NCI-H2029 (cell line): ENCODE data around the gene ATP5F1E.
A peak's percentile ranks its signal among the peaks of the same experiment; 100 is the strongest.
"Not testable (repeated sequence)": the region's sequence is repeated elsewhere in the genome, so short reads cannot be mapped to it uniquely, and the experiment has no call there.

Experiments
- DNase-seq: peaks from one replicate; lab custom pipeline; 2025; lab: John Stamatoyannopoulos, UW

The ATP5F1E gene

GRCh38 chr20:59042796-59043631 is 10.9 kb upstream of the ATP5F1E start:
- DNase-seq = peak; percentile 93

GRCh38 chr20:59042151-59042795 is 10.1 kb upstream of the ATP5F1E start, which contains the start of gene PRELID3B:
TSS of gene PRELID3B (minus strand) at chr20:59042786. CDS start at chr20:59042730, 56 bp downstream.
- DNase-seq = no peak

DNA sequence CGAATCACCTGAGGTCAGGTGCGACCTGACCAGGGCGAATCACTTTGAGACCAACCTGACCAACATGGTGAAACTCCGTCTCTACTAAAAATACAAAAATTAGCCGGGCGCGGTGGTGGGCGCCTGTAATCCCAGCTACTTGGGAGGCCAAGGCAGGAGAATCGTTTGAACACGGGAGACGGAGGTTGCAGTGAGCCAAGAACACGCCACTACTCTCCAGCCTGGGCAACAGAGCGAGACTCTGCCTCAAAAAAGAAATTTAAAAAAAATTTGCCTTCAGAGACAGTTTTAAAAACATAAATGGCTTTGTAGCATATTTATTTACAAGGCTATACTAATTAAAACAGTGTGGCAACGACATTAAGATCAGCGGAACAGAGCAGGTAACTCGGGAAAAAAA is 9.4 kb upstream of the ATP5F1E start:
- not testable (repeated sequence) for DNase-seq

GRCh38 chr20:59040667-59041066 is 8.5 kb upstream of the ATP5F1E start:
- DNase-seq = no peak

DNA sequence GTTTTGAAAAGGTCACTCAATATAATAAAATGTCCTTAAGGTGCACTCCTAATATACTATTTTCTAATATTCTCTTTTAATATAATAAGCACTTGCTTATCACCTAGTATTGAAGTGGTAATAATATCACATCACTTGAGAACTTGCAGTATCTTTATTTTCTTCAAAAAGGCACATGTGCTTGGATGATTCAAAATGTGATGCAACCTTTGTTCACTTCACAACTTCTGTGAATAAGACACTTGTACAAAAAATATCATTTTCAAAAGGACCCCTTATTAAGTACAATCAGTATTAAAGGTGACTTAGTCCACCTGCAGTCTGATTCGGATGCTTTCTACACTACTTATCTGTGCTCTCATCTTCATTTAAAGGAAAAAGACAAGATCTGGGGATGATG is 7.1 kb upstream of the ATP5F1E start:
- no peak for DNase-seq

DNA sequence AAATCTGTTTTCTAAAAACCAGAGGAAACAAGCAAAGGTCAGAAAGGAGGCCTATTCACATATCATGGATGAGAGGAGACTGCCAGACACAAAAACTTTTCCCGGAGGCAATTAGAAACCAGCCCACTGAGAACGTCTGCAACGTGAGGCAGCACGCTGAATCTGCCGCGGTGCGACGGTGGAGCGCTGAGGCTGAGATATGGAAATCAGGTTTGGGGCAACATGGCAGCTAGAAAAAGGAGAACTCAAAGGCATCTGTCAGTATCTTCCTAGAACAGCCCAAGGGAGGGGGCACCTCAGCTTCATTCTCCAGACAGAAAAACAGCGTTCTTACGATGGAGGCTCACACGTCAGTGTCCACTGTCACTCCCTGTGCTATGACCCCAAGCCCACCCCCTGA is 5.3 kb upstream of the ATP5F1E start:
- no peak for DNase-seq

DNA sequence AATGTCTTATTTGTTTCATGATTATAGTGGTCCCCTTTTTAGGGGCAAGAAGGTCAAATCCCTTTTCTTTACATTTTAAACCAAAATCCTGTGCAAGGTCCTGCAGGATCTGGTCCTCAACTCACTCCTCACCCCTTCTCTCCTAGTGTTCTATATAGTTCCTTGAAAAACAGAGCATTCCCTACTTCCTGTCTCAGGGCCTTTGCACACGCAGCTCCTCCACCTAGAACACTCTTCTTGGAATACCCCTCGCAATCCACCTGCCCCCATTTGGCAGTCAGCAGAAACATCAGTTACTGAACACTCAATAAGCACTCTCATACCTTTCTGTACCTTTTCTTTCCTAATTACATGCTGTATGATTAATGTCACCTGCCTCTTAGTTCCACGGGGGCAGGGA is 3.2 kb upstream of the ATP5F1E start:
- DNase-seq = no peak

DNA sequence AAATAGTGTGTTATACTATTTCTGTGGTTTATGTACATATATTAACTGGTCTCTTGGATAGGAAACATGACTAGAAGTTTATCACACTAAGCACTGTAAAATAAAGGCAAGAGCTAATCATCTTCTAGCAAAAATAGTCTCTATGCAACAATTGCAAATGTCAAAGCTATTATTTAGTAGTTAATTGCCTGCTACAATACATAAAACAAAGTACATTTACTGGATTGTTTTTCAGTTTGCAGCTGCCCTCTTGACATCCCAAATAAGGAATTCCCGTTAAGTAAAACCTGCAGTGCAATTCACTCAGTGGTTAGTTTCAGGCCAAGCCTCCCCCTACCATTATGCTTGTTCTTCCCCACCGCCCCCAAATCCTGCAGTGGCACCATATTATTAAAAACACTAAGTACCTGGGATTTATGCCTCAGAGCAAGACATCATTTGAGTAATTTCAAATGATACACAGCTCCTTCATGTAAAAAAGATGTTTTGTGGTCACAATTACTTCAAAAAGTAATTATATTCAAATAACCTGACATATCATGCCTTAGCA is 1.6 kb upstream of the ATP5F1E start:
- DNase-seq = no peak

- no peak for DNase-seq
These were observed 958 bp upstream of the ATP5F1E start for GRCh38 chr20:59033093-59033492.

DNA sequence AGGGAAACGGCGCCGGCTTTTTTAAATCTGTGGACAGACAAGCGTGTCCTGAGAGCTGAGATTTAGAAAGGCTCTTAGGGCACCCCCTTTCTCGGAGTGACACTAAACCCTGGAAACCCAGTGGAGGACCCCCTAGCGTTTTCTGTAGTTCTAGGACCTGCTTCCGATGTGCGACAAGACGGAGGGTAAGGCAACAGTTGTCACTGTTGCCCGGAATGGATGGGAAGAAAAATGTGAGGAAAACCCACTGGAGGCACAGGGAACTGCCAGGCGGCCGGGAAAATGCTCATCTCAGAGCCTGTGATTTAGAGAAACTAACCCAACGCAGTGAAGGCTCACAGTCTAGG is 551 bp upstream of the ATP5F1E start:
- DNase-seq = no peak

GRCh38 chr20:59031564-59032022 is 542 bp downstream of the ATP5F1E start:
- DNase-seq = no peak

DNA sequence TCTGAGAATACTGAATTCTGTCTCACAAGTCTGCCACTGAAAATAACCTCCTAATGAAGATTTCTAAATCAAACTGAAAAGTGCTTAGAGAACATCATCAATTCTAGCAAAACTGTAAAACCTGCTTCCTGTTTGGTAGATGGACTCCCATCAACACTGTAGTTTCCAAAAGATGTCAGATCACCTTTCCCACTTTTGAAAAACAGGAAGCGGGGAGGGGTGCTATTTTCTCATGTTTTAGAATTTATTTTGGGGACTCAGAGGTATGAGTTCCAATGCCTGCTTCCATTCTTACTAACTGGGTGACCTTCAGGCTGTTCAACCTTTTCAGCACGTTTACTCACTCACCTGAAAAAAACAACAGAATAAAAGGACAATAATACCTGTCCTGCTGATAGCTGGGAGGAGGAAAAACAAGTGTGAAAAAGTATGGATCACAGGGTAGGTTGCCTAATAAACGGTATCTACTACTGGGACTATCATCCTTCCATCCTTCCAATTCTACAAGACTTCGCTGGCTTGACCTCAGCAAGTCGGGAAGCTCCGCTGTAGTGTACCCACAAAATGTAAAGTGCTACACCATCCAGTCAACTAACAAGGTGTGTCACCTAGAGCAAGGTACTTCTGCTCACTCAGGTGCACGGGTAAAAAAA is 1.1 kb downstream of the ATP5F1E start:
- DNase-seq = no peak

DNA sequence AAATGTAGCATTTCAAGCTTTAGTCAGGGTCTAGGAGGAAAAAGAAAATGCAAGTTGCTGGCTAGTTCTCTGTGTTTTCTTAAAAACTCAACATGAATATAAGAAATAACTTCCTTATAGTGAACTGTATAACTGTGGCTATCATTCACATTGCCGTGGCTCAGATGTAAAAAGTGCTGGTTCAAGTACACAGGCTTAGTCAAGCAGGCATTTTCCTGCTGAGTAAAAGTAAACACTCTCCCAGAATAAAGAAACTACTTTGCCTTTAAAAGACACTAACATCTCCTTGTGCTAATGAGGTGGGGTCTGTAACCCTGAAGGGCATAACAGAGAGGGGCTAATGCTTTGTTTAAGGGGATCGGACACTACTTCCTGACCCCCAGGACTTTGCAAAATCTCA is 3.3 kb downstream of the ATP5F1E start:
- no peak for DNase-seq

GRCh38 chr20:59027741-59028320 is 4.3 kb downstream of the ATP5F1E start:
- DNase-seq = no peak

DNA sequence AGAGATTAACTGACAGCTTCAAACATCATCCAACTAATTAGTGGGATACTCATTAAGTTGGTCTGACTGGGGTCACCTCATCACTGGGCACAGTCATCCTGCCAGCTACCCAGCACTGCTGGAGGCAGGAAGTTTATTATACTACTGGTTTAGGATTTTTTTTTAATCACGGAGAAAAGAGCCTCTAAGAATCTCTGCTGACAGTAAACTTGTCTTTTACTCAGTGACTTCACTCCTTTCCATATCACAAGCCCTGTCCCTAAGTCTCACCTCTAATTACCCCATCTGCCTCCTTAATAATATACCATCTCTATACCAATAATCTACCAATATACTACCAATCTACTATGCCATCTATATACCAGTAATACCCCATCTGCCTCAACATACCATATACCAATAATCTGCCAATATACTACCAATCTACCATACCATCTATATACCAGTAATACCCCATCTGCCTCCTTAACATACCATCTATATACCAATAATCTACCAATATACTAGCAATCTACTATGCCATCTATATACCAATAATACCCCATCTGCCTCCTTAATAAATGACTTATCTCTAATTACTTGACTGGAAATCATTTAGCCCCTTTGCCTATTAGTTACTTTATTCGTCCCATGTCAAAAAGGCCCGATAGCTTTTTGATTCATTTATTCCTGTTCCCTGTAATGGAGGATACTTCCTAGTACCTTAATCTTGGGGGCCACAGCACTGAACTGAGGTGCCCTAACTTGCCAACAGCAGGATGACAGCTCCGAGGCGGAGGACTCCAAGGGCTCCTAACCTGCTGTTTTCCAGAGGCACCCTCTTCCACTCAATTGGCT is 5.0 kb downstream of the ATP5F1E start:
- no peak for DNase-seq

- no peak for DNase-seq
These were observed 6.6 kb downstream of the ATP5F1E start for GRCh38 chr20:59025511-59025910.

DNA sequence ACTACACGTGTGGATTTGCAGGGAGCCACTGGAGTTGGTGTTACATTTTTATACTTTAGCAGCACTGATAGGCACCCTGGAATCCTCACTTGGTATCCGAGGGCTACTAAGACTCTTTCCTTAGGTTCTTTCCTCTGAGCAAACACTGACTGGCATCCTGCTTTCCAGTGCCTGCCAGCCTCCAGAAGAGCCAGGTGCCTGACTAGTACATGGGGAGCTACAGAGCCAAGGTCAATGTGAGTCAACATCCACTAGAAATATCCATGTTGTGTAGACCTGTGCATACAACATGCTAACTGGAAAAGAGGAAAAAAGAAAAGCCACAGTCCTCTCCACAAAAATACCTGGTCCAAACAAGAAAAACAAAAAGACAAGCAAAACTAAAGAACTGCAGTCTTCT is 7.0 kb downstream of the ATP5F1E start:
- DNase-seq = no peak

DNA sequence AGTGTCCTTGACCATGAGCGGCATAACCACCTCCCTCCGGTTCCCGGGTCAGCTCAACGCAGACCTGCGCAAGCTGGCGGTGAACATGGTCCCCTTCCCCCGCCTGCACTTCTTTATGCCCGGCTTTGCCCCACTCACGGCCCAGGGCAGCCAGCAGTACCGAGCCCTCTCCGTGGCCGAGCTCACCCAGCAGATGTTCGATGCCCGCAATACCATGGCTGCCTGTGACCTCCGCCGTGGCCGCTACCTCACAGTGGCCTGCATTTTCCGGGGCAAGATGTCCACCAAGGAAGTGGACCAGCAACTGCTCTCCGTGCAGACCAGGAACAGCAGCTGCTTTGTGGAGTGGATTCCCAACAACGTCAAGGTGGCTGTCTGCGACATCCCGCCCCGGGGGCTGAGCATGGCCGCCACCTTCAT is 8.0 kb downstream of the ATP5F1E start:
- DNase-seq = no peak

- no peak for DNase-seq
These were observed 8.5 kb downstream of the ATP5F1E start for GRCh38 chr20:59023616-59024015.

- no peak for DNase-seq
These were observed 9.4 kb downstream of the ATP5F1E start for GRCh38 chr20:59022754-59023153.

- no peak for DNase-seq
These were observed 11.1 kb downstream of the ATP5F1E start for GRCh38 chr20:59020938-59021551.
